NCI-H524 (cell line): ENCODE results near the gene CCDC61.

Experiments used
- DNase-seq, 2 experiments: peaks; one replicate each; lab custom pipeline; 2025; lab: John Stamatoyannopoulos, UW

The CCDC61 gene, protein sequence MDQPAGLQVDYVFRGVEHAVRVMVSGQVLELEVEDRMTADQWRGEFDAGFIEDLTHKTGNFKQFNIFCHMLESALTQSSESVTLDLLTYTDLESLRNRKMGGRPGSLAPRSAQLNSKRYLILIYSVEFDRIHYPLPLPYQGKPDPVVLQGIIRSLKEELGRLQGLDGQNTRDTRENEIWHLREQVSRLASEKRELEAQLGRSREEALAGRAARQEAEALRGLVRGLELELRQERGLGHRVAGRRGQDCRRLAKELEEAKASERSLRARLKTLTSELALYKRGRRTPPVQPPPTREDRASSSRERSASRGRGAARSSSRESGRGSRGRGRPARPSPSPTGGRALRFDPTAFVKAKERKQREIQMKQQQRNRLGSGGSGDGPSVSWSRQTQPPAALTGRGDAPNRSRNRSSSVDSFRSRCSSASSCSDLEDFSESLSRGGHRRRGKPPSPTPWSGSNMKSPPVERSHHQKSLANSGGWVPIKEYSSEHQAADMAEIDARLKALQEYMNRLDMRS

DNA sequence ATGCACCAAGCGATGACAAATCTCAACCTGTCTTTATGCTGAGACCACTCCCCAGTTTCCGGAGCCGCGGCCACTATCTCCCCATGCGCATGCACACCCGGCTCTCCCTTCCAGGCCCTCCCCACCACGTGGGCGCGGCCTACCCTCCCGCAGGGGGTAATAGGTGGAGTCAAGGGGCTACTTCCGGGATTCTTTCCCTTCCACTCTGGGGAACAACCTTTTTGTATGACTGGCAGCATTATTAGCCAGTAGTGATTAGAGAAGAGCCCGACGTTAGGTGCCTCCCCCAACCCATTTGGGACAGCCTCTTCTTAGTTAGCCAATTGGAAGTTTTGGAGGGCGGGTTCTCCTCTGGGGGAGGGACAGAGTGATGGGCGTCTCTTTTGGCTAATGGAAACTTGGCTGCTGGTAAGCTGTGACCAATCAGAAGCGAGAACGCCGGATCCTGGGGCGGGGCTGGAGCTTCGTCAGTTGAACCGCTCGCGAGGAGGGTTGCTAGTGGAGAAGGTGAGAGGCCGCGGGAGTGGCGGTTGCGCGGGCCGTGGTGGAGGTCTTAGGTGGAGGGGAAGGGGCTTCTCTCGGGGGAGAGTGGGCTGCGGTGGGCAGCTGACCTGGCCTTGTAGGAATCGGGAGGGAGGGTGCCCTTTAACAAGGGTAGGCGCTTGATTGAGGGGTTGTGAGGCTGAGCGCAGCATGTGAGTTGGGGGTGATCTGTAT is at the start of gene CCDC61:
Gene CCDC61 (plus strand): TSS at position 470 of the 717 bp plus-strand sequence. CDS start 7,552 bp downstream, outside the sequence.
- DNase-seq, result peak; percentile 99 to 100

DNA sequence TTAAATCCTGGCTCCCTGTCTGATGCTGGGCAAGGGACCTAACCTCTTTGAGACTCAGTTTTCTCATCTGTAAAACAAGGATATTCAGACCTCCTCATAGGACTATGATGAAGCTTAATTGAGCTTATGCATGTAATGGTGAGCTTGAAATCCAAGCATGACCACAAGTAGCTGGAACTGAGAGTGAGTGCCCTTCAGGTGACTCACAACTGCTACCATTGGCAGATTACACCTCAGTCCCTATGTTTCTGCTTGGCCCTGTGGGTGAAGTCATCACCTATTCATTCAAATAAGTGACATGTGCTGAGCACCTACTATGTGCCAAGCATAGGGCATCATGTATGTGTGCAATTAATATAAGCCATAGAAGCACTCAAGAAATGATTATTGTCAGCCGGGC is 47.3 kb upstream of the CCDC61 start:
- no peak for DNase-seq

DNA sequence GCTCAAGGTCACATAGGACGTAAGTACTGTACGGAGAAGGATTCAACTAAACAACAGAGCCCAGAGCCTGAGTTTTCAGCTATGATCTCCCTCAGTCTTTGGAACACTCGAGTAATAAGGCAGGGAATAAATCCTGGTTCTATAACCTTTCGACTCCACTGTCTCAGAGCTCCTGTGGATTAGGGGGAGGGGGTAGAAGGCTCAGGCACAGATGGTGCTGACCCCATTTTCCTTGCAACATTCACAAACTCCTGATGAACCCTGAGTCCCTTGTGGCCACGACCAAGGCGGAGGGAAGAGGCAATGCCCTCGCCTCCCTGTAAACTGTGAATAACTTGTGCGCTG is 43.0 kb upstream of the CCDC61 start:
- DNase-seq, result peak in 1 of 2 experiments; percentile 49

DNA sequence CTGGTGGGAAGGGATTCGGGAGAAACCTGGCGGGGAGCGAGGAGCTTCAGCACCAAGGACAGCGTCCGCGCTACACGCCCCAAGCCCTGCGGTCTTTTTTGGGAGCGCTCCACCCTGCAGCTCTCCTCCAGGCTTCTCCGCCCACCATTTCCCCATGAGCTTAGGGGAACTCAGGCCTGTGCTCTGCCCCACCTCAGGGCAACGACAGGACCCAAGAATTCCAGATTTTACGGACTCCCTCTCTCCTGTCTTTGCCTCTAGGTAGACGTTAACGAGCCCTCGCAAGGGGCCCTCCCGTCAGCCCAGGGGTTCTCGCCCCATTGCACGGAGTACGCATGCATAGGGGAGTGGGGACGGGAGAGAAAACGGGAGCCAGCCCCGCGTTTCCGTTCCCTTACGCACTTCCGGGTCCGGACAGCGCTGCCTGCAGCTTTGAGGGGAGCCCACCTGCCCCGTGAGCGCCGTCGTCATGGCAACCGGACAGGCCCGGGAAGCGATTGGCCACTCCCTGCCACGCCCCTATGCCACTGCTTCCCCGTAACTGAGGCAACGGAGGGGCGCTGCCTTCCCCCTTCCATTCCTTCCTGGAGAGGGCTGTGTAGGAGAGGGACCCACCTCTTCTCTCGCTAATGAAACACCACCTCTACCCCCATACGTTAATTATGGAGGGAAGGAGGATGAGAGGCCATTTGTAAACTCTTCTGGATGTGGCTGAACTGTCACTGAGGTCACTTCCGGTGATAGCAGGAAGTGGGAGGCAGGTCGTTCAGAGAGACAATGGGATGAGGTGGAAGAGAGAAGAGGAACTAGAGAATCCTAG is 42.4 kb upstream of the CCDC61 start:
- DNase-seq, result peak; percentile 91

DNA sequence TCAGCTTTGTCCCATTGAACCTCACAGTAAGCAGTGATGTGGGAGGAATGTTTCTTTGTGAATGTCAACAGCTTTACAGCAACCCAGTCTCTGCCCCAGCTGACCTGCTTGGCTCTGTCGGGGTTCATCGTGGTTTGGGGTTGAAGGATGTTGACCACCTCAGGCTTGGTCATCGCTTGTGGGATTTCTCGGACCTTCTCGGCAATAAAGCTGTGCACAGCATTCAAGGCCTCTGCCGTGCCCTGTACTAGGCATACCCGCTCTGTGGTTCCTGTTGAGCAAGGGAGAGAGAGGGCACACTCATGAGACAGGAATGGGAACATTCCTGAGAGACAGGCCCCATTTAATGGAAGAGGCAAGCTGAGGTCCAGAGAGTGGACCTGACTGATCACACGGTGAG is 41.6 kb upstream of the CCDC61 start:
- no peak for DNase-seq

DNA sequence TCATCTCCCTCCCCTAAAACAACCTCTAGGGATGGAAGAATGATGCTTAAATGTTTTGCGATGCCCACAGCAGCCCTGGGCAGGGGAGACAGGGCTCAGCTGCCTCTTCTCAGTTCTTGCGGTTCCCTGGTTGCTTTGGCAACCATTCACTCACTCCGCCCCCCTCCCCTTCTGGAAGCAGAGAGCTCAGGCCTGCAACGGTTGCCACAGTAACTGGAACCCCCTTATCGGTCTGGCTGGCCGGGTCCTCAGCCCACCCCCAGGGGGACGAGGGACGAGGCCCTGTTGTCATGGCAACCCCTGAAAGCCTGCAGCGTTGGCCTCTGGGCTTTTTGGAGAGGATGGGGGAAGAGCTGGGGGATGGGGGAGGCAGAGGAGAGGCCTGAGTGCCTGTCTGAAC is 41.1 kb upstream of the CCDC61 start:
- peak; percentile 62 to 75 for DNase-seq

DNA sequence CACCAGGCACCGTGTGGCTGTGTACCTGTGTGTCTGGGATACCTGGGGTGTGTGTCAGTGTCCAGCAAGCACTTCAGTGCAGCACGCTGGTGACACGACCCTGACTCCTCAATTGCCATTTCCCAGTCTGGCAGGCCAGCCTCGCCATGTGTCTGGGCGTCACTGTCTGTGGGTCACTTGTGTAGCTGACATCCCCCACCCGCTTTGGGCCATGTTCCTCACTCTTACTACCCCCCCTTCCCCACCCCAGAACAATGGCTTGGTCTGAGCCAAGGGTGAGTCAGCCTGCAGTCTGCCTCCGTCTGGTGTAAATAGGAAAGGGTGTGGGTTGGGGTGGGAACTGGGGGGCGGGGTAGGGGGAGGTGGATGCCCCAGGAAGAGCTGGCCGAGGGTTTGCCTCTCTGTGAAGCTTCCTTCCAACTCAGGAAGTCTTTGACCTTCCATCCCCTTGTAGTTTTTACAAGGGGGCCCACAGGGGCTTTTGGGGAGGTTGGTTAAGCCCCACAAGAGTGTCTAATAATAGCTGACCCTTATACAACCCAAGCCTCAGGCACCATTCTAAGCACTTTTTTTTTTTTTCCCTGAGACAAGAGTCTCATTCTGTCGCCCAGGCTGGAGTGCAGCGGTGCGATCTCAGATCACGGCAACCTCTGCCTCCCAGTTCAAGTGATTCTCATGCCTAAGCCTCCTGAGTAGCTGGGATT is 39.2 kb upstream of the CCDC61 start:
- DNase-seq, result no peak

DNA sequence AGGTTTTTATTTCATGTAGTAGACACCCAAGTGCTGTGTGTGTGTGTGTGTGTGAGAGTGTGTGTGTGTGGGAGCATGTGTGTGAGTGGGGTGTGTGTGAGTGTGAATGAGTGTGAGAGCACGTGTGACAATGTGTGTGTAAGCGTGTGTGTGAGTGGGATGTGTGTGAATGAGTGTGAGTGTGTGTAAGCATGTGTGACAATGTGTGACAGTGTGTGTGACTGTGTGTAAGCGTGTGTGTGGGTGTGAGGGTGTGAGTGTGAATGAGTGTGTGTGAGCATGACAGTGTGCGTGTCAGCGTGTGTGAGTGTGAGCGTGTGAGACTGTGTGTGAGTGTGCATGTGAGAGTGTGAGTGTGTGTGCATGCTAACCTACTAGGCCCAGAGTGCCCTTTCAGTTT is 36.9 kb upstream of the CCDC61 start:
- no peak for DNase-seq

DNA sequence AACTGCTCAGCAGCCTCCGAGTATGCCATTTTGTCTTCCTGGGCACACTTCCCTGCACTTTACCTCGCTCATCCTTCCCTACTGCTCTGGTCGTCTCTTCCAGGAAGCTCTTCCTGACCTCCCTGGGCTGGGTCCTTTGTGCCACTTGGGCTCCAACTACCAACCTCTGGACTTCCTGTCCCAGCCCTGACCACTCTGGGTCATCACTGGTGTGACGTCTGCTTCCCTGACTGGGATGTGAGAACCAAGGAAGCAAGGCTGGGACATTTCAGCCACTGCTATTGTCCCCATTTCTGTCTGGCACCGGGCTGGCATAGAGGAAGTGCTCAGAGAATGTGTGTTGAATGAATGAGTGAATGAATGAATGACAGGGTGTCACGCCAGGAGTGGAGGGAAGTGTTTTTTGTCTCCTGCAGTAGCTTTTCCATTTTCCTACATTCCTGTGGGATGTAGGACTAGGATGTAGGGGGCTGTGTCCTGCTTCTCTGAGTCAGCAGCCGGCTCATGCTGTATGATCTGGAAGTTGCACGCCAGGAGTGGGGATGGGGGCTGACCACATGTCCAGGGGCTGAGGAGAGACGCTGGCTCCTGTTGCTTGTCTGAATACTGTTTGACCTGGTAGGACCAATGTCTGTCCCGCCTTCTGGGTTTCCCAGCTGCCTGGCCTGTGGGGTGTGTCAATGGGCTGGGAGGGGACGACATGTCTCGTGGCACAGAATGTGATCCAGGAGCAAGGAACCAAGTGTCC is 36.3 kb upstream of the CCDC61 start:
- no peak for DNase-seq

DNA sequence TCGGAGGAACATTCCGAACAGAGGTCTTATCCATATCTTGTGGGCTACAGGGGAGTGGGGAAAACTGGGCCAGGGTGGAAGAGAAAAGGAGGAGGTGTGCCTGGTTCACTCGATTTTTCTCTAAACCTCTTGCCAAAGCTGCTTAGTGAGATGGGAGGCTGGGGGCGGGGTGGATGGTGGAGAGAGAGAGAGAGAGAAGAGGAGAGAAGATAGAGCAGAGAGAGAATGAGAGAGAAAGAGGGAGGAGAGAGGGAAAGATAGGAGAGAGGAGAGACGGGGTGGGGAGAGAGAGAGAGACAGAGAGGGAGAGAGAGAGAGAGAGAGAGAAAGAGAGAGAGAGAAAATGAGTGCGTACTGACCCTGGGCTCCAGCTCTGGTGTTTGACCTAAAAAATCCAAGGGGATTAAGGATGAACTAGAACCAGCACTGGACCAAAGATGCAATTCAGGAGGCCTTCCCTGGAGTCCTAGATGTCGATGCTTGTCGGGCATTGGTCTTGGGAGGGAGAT is 35.7 kb upstream of the CCDC61 start:
- DNase-seq, result no peak

DNA sequence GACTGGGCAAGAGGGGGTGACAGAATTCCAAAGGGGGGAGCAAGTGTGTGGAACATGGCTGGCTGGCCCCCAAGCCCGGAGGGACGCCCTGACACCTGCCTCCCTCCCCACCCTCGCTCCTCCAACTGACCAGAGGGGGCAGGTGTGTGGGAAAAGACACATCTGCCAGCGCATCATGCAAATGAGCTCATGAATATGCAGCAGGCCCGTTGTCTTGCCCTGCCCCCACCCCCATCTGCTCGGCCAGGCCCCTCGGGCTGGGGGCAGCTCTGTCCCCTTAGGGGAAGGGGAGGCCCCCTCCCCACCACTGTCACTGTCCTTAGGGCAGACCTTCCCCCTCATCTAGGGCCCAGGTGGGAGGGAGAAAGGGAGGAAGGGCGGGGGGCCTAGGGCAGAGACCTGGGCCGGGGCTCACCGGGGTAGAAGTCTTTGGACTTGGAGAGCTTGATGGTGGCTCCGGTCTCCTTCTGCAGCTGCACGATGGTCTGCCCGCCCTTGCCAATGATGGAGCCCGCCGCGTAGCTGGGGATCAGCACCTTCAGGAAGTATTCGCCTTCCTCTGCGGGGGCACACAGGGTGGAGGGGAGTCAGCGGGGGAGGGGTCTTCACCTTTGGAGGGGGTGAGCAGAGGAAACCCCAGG is 34.6 kb upstream of the CCDC61 start:
- peak in 1 of 2 experiments; percentile 11 for DNase-seq

DNA sequence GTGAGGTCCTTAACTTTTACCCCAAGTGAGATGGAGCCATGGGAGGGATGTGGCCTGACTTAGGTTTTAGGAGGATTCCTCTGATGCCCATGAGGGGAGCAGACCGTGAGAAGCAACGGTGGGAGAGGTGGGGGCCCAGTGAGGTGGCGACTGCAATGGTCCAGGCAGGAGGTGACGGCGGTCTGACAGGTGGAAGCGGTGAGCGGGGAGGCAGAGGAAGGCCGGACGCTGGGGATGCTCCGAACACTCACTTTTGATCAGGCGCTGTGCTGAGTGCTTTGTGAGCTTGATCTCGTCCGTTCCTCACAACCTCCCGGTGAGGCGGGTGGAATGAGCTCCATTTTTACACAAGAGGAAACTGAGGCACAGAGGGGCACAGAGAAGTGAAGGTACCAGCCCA is 33.2 kb upstream of the CCDC61 start:
- DNase-seq, result no peak

DNA sequence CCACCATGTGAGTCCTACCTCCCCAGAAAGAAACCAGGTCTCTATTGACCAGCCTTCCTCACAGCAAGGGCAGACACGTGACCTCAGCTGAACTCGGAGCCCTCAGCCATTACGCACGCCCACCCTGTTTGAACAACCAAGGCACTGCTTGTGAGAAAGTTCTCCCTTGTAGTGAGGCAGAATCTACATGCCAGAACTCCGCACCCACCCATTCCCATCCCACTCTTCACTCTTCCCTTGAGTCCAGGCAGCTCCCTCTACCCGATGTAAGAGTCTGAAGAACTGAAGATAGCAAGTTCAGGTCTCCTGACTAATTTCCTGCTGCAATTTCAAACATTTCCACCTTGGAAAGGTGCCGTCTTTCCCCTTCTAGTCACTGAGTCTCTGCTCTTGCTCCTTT is 28.0 kb upstream of the CCDC61 start:
- DNase-seq, result no peak

DNA sequence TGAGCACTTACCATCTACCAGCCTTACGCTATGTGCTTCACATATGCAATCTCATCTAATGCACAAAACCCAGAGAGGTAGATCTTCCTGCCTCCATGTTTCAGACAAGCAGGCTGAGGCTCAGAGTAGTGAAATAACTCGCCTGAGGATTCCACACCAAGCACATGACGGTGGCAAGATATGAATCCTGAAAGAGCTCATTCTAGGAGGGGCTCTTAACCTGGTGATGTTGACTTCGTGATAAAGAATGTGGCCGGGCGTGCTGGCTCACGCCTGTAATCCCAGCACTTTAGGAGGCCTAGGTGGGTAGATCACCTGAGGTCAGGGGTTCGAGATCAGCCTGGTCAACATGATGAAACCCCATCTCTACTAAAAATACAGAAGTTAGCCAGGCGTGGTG is 26.6 kb upstream of the CCDC61 start:
- no peak for DNase-seq

DNA sequence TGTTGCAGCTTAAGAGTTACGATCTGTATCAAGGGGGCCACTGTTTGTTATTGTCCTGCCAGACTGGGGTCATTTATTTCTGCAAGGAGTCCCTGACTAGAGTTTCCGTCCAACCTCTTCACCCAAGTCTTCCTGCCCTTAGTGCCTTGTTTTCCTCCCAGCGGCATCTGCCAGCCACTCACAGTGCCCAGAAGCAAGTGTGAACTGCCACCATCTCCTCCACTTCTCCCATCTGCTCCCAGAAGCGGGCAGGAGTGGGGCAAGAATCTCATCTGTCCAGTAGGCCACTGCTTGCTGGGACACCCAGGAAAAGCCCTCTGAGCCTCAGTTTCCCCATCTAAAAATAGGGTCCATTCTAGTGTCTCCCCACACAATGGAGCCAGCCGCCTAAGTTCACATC is 25.6 kb upstream of the CCDC61 start:
- DNase-seq, result no peak

DNA sequence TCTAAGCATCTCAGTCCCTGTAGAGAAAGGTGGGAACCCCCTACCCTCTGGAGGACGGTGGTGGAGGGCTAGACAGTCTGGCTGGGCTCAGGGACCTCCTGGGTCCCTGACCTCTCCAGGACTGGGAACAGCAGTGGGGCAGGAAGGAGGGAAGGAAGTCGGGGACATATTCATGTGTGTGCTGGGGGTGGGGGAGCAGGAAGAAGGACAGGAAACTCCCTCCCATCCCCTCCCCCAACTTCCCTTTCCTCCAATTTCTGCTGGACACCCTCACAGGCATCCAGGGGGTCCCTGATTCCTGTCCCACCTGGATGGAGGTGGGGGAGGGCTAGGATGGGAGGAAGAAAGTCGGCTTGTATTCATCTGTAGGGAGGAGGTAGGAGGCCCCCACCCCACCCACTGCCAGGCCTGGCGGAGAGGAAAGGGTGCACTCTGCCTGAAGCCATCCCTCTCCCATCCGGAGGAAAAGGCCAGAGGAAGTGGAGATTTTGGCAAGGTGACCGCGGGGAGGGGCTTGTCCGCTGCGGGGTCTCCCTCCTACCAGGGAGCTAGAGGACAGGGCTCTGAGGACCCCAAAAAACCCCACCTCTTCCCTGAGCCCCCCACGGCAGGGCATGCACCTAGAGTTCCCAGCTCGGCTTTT is 23.9 kb upstream of the CCDC61 start:
- no peak for DNase-seq

DNA sequence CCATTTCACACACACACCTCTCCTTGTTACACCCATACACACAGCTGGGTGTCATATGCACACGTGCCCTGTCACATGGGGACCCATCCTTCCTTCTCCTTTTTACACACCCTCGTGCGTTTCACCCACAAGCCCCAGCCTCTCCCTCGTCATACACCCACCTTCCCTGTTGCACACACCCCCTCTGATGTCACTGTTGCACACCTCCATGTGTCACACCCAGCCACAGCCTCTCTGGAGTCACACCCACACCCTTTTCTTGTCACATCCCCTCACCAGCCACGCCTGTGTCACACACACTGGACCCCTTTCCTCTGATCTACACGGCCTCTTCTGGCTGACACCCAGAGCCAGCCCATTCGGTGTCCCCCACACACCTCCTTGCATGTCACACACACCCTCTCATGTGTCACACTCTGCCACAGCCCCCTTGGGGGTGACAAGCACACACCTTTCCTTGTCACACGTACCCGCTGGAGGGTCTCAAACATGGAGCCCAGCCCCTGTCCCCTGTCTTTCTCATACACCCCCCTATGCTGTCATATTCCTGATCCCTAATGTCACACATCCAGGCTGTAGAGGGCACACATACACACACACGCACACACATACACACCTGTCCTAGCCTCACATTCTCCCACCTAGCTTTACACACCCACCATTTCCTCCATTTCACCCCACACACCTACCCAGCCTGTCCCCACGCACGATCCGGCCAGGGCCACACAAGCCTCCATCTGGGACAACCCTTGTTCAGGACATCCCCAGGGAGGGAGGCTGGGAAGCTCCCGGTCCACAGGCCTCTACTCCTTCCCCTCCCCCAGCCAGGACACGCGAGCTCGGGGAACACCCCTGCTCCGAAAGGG is 23.0 kb upstream of the CCDC61 start:
- no peak for DNase-seq

DNA sequence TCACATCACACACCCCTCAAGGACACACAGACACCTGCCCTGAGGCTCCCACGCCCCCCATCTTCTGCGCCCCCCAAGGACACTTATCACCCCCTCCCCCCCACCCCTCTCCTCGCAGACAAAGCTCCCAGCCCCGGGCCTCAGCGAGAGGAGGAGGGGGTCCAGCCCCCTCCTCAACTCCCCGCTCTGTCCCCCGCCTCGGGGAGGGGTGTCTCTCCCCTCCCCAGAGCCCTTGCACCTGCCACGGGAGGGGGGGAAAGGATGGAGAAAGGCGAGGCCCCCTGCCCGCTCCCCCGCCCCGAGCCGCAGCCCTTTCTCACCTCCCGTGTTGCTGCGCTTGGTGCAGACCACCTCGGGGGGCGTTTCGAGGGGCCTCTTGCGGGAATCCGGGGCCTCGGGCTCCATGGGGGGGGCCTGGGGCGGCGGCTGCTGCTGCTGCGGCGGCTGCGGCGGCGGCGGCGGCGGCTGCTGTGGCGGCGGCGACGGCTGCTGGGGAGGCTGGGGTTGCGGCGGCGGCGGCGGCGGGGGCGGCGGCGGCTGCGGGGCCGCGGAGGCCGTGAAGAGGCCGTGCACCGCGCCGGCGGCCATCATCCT is 22.2 kb upstream of the CCDC61 start:
- no peak for DNase-seq
